Measurements from ENCODE around the gene VRK1. TPM values are rescaled to one million over a fixed set of nuclear protein-coding genes. Genes with fewer than 3 reads are reported as not detected.

Gene VRK1
- polyA plus RNA-seq, 3 donors = 5.5 to 14.3 (median 13.2) TPM

- Histone ChIP-seq H3K9me3 (replicated peaks in 1 of 2; ENCODE audit: control insufficient read depth in 1 of 2, insufficient read depth in 1 of 2, low read length in 2 of 2) (no peaks in the 10 kb centered on the region), H3K4me1 (ENCODE audit: control insufficient read depth in 1 of 2, insufficient read depth in 2 of 2, low read length in 2 of 2) (no peaks in the 10 kb centered on the region), H3K4me2 (replicated peaks; ENCODE audit: extremely low read depth, low read length, poor library complexity, severe bottlenecking) (no peak overlapping the region), H3K27me3 (ENCODE audit: control insufficient read depth in 2 of 2, insufficient read depth in 2 of 2, low read length in 2 of 2) (no peaks in the 10 kb centered on the region), H3K36me3 (replicated peaks in 1 of 2; ENCODE audit: control insufficient read depth in 1 of 2, insufficient read depth in 2 of 2, low read length in 2 of 2) (no peaks in the 10 kb centered on the region), H3K27ac (ENCODE audit: low read depth in 1 of 2, low read length in 2 of 2) (no peak overlapping the region), H2AFZ (ENCODE audit: insufficient read depth, low read depth, low read length, poor library complexity, severe bottlenecking) (no peak overlapping the region), H3K79me2 (ENCODE audit: insufficient read depth, low read length) (no peaks in the 10 kb centered on the region), H3K9ac (ENCODE audit: insufficient read depth, low read length, poor library complexity, severe bottlenecking) (no peak overlapping the region), H4K20me1 (ENCODE audit: insufficient read depth, low read length) (no peaks in the 10 kb centered on the region), H3K4me3 (replicated peaks in 1 of 3; ENCODE audit: low read depth in 2 of 3, low read length in 3 of 3) (no peak overlapping the region)
- Mint-ChIP-seq H3K4me3 (no peak overlapping the region), H3K4me1 (no peaks in the 10 kb centered on the region), H3K27ac (no peak overlapping the region), H3K36me3 (no peaks in the 10 kb centered on the region), H3K27me3 (ENCODE audit: low read depth in 3 of 3) (peaks cover 7 to 18% (median 8%) of the 10 kb centered on the region in 3 donors), H3K9me3 (peaks cover 0 to 2% (median 0%) of the 10 kb centered on the region in 7 donors)
- no CpG with 5 or more reads among the region's 5 CpGs for WGBS (ENCODE audit: insufficient coverage)
- TF ChIP-seq CTCF (IDR thresholded peaks at IDR 0.05) = no peak
- DNase-seq = no peak
- intact Hi-C loops (cut with micrococcal nuclease) = no loop called here
These were observed 45.1 kb upstream of the VRK1 start for GRCh38 chr14:96752125-96752524.

GRCh38 chr14:96752594-96752993, 44.6 kb upstream of the VRK1 start:
- 100% methylated on average over 1 of the region's 3 CpGs for WGBS (ENCODE audit: insufficient coverage)
- Histone ChIP-seq H3K4me3 (replicated peaks in 1 of 3; ENCODE audit: low read depth in 2 of 3, low read length in 3 of 3) (no peak overlapping the region), H3K4me1 (ENCODE audit: control insufficient read depth in 1 of 2, insufficient read depth in 2 of 2, low read length in 2 of 2) (no peaks in the 10 kb centered on the region), H2AFZ (ENCODE audit: insufficient read depth, low read depth, low read length, poor library complexity, severe bottlenecking) (no peak overlapping the region), H3K27me3 (ENCODE audit: control insufficient read depth in 2 of 2, insufficient read depth in 2 of 2, low read length in 2 of 2) (no peaks in the 10 kb centered on the region), H3K27ac (ENCODE audit: low read depth in 1 of 2, low read length in 2 of 2) (no peak overlapping the region), H3K36me3 (replicated peaks in 1 of 2; ENCODE audit: control insufficient read depth in 1 of 2, insufficient read depth in 2 of 2, low read length in 2 of 2) (no peaks in the 10 kb centered on the region), H3K4me2 (replicated peaks; ENCODE audit: extremely low read depth, low read length, poor library complexity, severe bottlenecking) (no peak overlapping the region), H4K20me1 (ENCODE audit: insufficient read depth, low read length) (no peaks in the 10 kb centered on the region), H3K79me2 (ENCODE audit: insufficient read depth, low read length) (no peaks in the 10 kb centered on the region), H3K9me3 (replicated peaks in 1 of 2; ENCODE audit: control insufficient read depth in 1 of 2, insufficient read depth in 1 of 2, low read length in 2 of 2) (no peaks in the 10 kb centered on the region), H3K9ac (ENCODE audit: insufficient read depth, low read length, poor library complexity, severe bottlenecking) (no peak overlapping the region)
- Mint-ChIP-seq H3K36me3 (no peaks in the 10 kb centered on the region), H3K4me1 (peaks cover 3% of the 10 kb centered on the region), H3K9me3 (peaks cover 0 to 3% (median 0%) of the 10 kb centered on the region in 7 donors), H3K27me3 (ENCODE audit: low read depth in 3 of 3) (peaks cover 8 to 18% (median 10%) of the 10 kb centered on the region in 3 donors), H3K4me3 (no peak overlapping the region), H3K27ac (no peak overlapping the region)
- DNase-seq = no peak
- intact Hi-C loops (cut with micrococcal nuclease) = no loop called here
- no peak for TF ChIP-seq CTCF (IDR thresholded peaks at IDR 0.05)

Data from CD14-positive monocyte (primary cell).